ENCODE data around the gene TRIM28. TPM values are rescaled to one million over a fixed set of nuclear protein-coding genes. Genes with fewer than 3 reads are reported as not detected.

Gene TRIM28
- total RNA-seq, 1 experiment from 2014 or later = 863 TPM

DNA sequence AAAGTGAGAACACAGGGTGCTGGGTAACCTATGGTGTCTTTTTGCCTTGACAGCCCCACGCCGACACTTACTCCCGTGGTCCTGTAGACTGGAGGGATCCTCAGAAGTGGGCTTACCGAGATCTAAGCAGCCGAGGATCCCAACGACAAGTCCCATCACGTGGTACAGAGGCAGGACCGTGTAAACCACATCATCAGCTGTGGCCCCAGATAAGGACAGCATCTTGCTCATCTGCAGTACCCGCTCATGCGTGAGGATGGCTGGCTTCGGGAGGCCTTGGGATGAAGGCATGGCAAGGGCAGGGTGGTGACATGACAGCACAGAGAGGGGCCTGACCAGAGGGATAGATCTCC lies 34.2 kb upstream of the TRIM28 start:
- no peaks in the 10 kb centered on the region for H3K36me3 ChIP-seq (ENCODE audit: control insufficient read depth, insufficient read depth, low read length)
- H3K4me3 ChIP-seq (ENCODE audit: low read depth, low read length) = no peak overlapping the region
- H3K9me3 ChIP-seq = peaks cover 12% of the 10 kb centered on the region; the same call in 1 of the 2 replicates
- no peaks in the 10 kb centered on the region for H3K27me3 Mint-ChIP-seq (ENCODE audit: insufficient read depth, unreplicated experiment)
- POLR2A ChIA-PET = interaction anchor here (0.7 kb wide), 1 partner anchor 138 kb away, joined by 4 read pairs; no protein-coding TSS in a partner anchor
- H3K36me3 Mint-ChIP-seq (ENCODE audit: insufficient read depth, unreplicated experiment) = peaks cover 39% of the 10 kb centered on the region
- H3K4me3 Mint-ChIP-seq (ENCODE audit: unreplicated experiment) = no peak overlapping the region
- peaks cover 12% of the 10 kb centered on the region for H3K9me3 Mint-ChIP-seq (ENCODE audit: unreplicated experiment)
- H3K4me1 ChIP-seq = no peaks in the 10 kb centered on the region
- CTCF ChIA-PET = no interaction called here
- TF ChIP-seq, protein P1, sequence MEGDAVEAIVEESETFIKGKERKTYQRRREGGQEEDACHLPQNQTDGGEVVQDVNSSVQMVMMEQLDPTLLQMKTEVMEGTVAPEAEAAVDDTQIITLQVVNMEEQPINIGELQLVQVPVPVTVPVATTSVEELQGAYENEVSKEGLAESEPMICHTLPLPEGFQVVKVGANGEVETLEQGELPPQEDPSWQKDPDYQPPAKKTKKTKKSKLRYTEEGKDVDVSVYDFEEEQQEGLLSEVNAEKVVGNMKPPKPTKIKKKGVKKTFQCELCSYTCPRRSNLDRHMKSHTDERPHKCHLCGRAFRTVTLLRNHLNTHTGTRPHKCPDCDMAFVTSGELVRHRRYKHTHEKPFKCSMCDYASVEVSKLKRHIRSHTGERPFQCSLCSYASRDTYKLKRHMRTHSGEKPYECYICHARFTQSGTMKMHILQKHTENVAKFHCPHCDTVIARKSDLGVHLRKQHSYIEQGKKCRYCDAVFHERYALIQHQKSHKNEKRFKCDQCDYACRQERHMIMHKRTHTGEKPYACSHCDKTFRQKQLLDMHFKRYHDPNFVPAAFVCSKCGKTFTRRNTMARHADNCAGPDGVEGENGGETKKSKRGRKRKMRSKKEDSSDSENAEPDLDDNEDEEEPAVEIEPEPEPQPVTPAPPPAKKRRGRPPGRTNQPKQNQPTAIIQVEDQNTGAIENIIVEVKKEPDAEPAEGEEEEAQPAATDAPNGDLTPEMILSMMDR (IDR thresholded peaks at IDR 0.05; ENCODE audit: insufficient read depth in 1 of 2, low read depth in 1 of 2, low read length in 1 of 2, severe bottlenecking in 1 of 2, unreplicated experiment in 1 of 2) = no peak
- no peak overlapping the region for H3K27ac Mint-ChIP-seq (ENCODE audit: unreplicated experiment)
- peaks cover 7% of the 10 kb centered on the region for H3K4me1 Mint-ChIP-seq (ENCODE audit: low read depth, unreplicated experiment)
- DNase-seq = no peak
- no peaks in the 10 kb centered on the region for H3K27me3 ChIP-seq (replicated peaks; ENCODE audit: control insufficient read depth, insufficient read depth, low read length)
- intact Hi-C loops (cut with micrococcal nuclease; ENCODE audit: unreplicated experiment) = no loop called here
- BruUV-seq (replicated peaks) = no TSS peak

DNA sequence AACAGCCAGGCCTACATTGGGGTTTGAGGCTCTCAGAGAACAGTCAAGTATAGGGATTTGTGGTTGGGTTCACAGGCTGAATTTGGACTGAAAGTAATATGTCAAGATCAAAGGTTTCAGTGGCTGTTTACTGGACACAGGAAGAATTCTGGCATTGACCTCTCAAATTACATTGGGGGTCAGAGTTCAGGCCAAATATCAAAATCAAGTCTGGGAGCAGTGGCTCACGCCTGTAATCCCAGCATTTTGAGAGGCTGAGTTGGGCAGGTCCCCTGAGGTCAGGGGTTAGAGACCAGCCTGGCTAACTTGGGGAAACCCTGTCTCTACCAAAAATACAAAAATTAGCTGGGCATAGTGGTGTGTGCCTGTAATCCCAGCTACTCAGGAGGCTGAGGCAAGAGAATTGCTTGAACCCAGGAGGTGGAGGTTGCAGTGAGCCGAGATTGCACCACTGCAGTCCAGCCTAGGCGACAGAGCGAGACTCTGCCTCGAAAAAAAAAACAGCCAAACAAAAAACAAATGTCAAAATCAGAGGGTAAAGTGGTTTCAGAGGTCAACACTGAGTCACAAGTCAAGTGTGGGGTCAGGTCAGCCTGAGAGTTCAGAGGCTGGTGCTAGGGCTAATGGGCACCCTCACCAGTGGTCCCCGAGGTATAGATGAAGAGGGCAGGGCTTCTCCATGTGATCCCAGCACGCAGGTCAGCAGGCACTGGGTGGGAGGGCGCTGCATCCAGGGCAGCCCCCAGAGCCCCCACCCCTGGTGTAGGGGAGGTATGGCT lies 33.6 kb upstream of the TRIM28 start:
- no peaks in the 10 kb centered on the region for H3K4me1 ChIP-seq
- Mint-ChIP-seq H3K27me3 (ENCODE audit: insufficient read depth, unreplicated experiment) (no peaks in the 10 kb centered on the region), H3K27ac (ENCODE audit: unreplicated experiment) (no peak overlapping the region), H3K4me3 (ENCODE audit: unreplicated experiment) (no peak overlapping the region), H3K4me1 (ENCODE audit: low read depth, unreplicated experiment) (peaks cover 7% of the 10 kb centered on the region), H3K9me3 (ENCODE audit: unreplicated experiment) (peaks cover 12% of the 10 kb centered on the region), H3K36me3 (ENCODE audit: insufficient read depth, unreplicated experiment) (peaks cover 45% of the 10 kb centered on the region)
- intact Hi-C loops (cut with micrococcal nuclease; ENCODE audit: unreplicated experiment) = no loop called here
- TSS peak; percentile 9 for BruUV-seq (replicated peaks)
- CTCF ChIA-PET = no interaction called here
- TF ChIP-seq, protein P1 (IDR thresholded peaks at IDR 0.05; ENCODE audit: insufficient read depth in 1 of 2, low read depth in 1 of 2, low read length in 1 of 2, severe bottlenecking in 1 of 2, unreplicated experiment in 1 of 2) = no peak
- no peaks in the 10 kb centered on the region for H3K36me3 ChIP-seq (ENCODE audit: control insufficient read depth, insufficient read depth, low read length)
- H3K4me3 ChIP-seq (ENCODE audit: low read depth, low read length) = no peak overlapping the region
- POLR2A ChIA-PET = interaction anchor here (0.7 kb wide), 1 partner anchor 139 kb away, joined by 4 read pairs; no protein-coding TSS in a partner anchor
- peaks cover 11% of the 10 kb centered on the region; the same call in 1 of the 2 replicates for H3K9me3 ChIP-seq
- DNase-seq = no peak
- H3K27me3 ChIP-seq (replicated peaks; ENCODE audit: control insufficient read depth, insufficient read depth, low read length) = no peaks in the 10 kb centered on the region

DNA sequence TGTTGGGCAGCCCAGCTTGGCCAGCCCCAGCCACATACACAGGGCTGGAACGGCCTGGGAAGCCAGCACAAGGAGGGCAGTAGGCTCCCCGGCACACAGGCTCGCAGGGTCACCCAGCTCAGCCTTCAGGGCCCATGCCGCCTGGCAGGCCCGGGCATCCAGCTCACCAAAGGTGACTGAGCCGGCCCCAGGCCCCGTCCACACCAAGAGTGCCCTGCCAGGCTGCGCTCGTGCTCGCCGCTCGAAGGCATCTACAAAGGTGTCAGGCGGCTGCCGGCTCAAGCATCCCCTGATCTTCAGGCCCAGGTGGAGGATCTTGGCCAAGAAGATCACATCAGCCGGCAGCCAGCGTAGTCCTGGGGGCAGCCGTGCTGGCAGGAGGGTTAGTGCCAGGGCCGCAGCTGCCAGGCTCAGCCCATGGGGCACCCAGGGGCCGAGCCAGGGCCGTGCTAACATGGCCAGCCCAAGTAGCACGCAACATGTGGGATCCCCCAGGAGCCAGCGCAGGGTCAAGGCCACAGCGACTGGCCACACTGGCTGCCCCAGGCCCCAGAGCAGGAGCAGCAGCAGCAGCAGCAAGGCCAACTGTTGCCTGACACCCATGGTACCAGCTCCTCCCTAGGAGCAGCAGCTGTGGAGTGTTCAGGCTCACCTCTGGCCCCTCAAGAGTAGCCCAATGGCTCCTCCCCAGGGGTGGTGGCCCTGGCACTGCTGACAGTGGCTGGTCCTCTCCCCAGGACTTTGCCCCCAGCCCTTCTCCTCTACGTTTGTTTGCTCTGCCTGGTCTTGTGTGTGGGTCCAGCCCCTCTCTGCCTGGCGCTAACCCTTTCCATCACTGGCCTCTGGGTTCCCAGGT lies 32.3 kb upstream of the TRIM28 start, which contains the start of gene SLC27A5:
Gene SLC27A5, minus strand, starts transcription at position 640 of the 856 bp plus-strand sequence. Its CDS starts 37 bp downstream, at position 603.
- DNase-seq = no peak
- POLR2A ChIA-PET = no interaction called here

More for the DNA sequence above, 32.3 kb upstream of the TRIM28 start, which contains the start of gene SLC27A5:
- H3K27me3 Mint-ChIP-seq (ENCODE audit: insufficient read depth, unreplicated experiment) = no peaks in the 10 kb centered on the region
- no TSS peak for BruUV-seq (replicated peaks)
- H3K27ac Mint-ChIP-seq (ENCODE audit: unreplicated experiment) = peak within 1 kb of the TSS; percentile 42
- CTCF ChIA-PET = no interaction called here
- Histone ChIP-seq H3K36me3 (ENCODE audit: control insufficient read depth, insufficient read depth, low read length) (no peaks in the 10 kb centered on the region), H3K4me3 (ENCODE audit: low read depth, low read length) (no peak within 1 kb of the TSS), H3K4me1 (no peaks in the 10 kb centered on the region), H3K9me3 (peaks cover 9% of the 10 kb centered on the region; the same call in 1 of the 2 replicates), H3K27me3 (replicated peaks; ENCODE audit: control insufficient read depth, insufficient read depth, low read length) (no peaks in the 10 kb centered on the region)
- TF ChIP-seq, protein P1 (IDR thresholded peaks at IDR 0.05; ENCODE audit: insufficient read depth in 1 of 2, low read depth in 1 of 2, low read length in 1 of 2, severe bottlenecking in 1 of 2, unreplicated experiment in 1 of 2) = no peak
- H3K4me1 Mint-ChIP-seq (ENCODE audit: low read depth, unreplicated experiment) = peaks cover 7% of the 10 kb centered on the region
- H3K9me3 Mint-ChIP-seq (ENCODE audit: unreplicated experiment) = peaks cover 12% of the 10 kb centered on the region
- H3K4me3 Mint-ChIP-seq (ENCODE audit: unreplicated experiment) = no peak within 1 kb of the TSS
- peaks cover 50% of the 10 kb centered on the region for H3K36me3 Mint-ChIP-seq (ENCODE audit: insufficient read depth, unreplicated experiment)
- intact Hi-C loops (cut with micrococcal nuclease; ENCODE audit: unreplicated experiment) = no loop called here
